Nephron (organoid): ENCODE data around the gene EFCAB14.

Experiments
- H3K27ac Mint-ChIP-seq, 3 experiments: 2 replicates each; pipeline ENCODE4 v1.8.0; 2020; ENCODE audit warnings: mixed read lengths in 3 of 3, mild to moderate bottlenecking in 2 of 3, moderate library complexity in 1 of 3
- H3K27me3 Mint-ChIP-seq: 2 replicates; pipeline ENCODE4 v1.8.0; 2021; ENCODE audit warnings: low read depth, mild to moderate bottlenecking, moderate library complexity, mixed read lengths
- H3K36me3 Mint-ChIP-seq: 2 replicates; pipeline ENCODE4 v1.8.0; 2020; ENCODE audit warnings: low read depth, mixed read lengths
- H3K4me1 Mint-ChIP-seq: 2 replicates; pipeline ENCODE4 v1.8.0; 2020; ENCODE audit warnings: mixed read lengths
- H3K4me3 Mint-ChIP-seq, 3 experiments: 2 replicates each; pipeline ENCODE4 v1.8.0; 2020; ENCODE audit warnings: mild to moderate bottlenecking in 3 of 3, mixed read lengths in 3 of 3, moderate library complexity in 2 of 3
- H3K9me3 Mint-ChIP-seq: 2 replicates; pipeline ENCODE4 v1.8.0; 2020; ENCODE audit warnings: mixed read lengths
- TF ChIP-seq, protein P1 (sequence below), 3 experiments: fragments of 200-600 bp; sonication (generic); IDR thresholded peaks; one replicate each; pipeline ENCODE4 v1.5.0; 2021; ENCODE audit warnings: antibody characterized with exemption in 3 of 3; ENCODE audit not compliant: unreplicated experiment in 3 of 3

EFCAB14 gene

DNA sequence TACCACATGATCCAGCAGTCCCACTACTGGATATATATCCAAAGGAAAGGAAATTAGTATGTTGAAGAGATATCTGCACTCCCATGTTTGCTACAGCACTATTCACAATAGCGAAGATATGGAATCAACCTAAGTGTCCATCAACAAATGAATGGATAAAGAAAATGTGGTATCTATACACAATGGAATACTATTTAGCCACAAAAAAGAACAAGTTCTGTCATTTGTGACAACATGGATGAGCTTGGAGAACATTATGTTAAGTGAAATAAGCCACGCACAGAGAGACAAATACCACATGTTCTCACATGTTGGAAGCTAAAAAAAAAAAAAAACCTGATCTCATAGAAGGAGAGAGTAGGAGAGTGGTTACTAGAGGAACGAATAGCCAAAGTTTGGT, 68.4 kb downstream of the EFCAB14 start:
- peaks cover 25% of the 10 kb centered on the region for H3K9me3 Mint-ChIP-seq
- H3K27me3 Mint-ChIP-seq: no peaks in the 10 kb centered on the region
- H3K4me1 Mint-ChIP-seq: no peaks in the 10 kb centered on the region
- TF ChIP-seq, protein P1, sequence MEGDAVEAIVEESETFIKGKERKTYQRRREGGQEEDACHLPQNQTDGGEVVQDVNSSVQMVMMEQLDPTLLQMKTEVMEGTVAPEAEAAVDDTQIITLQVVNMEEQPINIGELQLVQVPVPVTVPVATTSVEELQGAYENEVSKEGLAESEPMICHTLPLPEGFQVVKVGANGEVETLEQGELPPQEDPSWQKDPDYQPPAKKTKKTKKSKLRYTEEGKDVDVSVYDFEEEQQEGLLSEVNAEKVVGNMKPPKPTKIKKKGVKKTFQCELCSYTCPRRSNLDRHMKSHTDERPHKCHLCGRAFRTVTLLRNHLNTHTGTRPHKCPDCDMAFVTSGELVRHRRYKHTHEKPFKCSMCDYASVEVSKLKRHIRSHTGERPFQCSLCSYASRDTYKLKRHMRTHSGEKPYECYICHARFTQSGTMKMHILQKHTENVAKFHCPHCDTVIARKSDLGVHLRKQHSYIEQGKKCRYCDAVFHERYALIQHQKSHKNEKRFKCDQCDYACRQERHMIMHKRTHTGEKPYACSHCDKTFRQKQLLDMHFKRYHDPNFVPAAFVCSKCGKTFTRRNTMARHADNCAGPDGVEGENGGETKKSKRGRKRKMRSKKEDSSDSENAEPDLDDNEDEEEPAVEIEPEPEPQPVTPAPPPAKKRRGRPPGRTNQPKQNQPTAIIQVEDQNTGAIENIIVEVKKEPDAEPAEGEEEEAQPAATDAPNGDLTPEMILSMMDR (IDR thresholded peaks at IDR 0.05; ENCODE audit: unreplicated experiment in 3 of 3): no peak
- H3K36me3 Mint-ChIP-seq: peaks cover 80% of the 10 kb centered on the region
- H3K27ac Mint-ChIP-seq: no peak overlapping the region
- H3K4me3 Mint-ChIP-seq: no peak overlapping the region

GRCh38 chr1:46649764-46650163, 69.2 kb downstream of the EFCAB14 start:
- H3K4me1 Mint-ChIP-seq: no peaks in the 10 kb centered on the region
- peaks cover 73% of the 10 kb centered on the region for H3K36me3 Mint-ChIP-seq
- no peak overlapping the region for H3K4me3 Mint-ChIP-seq
- H3K9me3 Mint-ChIP-seq: peaks cover 24% of the 10 kb centered on the region
- no peak overlapping the region for H3K27ac Mint-ChIP-seq
- TF ChIP-seq, protein P1 (IDR thresholded peaks at IDR 0.05; ENCODE audit: unreplicated experiment in 3 of 3): no peak
- no peaks in the 10 kb centered on the region for H3K27me3 Mint-ChIP-seq

DNA sequence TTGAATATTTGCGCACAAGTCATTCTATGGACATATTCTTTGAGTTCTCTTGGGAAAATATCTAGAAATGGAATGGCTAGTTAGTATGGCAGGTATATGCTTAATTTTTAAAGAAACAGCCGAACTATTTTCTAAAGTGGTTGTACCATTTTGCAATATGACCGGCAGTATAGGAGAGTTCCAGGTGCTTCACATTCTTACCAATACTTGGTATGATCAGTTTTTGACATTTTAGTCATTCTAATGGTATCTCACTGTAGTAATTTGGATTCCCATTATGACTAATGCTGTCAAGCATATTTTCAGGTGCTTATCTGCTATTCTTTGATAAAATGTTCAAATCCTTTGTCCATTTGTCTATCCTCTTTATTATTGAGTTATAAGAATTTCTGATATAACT, 71.3 kb downstream of the EFCAB14 start:
- Mint-ChIP-seq H3K27ac (no peak overlapping the region), H3K4me3 (no peak overlapping the region), H3K27me3 (no peaks in the 10 kb centered on the region), H3K36me3 (peaks cover 57% of the 10 kb centered on the region), H3K9me3 (peaks cover 23% of the 10 kb centered on the region), H3K4me1 (peaks cover 6% of the 10 kb centered on the region)
- TF ChIP-seq, protein P1 (IDR thresholded peaks at IDR 0.05; ENCODE audit: unreplicated experiment in 3 of 3): no peak

DNA sequence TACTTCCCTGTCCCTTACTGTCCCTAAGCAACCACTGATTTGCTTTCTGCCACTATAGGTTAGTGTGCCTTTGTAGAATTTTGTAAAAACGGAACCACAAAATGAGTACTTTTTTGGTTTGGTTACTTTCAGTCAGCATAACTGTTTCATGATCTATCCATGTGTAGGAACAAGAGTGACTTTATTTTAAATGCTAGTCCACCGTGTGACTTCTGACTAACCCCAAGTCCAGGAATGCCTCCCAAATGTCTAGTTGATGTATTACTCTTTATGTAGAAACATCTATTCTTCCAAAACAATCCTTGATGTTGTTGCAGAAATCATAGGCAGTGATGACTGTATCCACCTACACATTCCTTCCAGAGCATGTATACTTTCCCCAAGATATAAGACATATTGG, 72.1 kb downstream of the EFCAB14 start:
- Mint-ChIP-seq H3K36me3 (peaks cover 55% of the 10 kb centered on the region), H3K4me1 (peaks cover 6% of the 10 kb centered on the region), H3K4me3 (no peak overlapping the region), H3K9me3 (peaks cover 21% of the 10 kb centered on the region), H3K27ac (no peak overlapping the region), H3K27me3 (no peaks in the 10 kb centered on the region)
- TF ChIP-seq, protein P1 (IDR thresholded peaks at IDR 0.05; ENCODE audit: unreplicated experiment in 3 of 3): no peak

GRCh38 chr1:46646331-46646730, 72.6 kb downstream of the EFCAB14 start:
- no peak overlapping the region for H3K4me3 Mint-ChIP-seq
- H3K27me3 Mint-ChIP-seq: no peaks in the 10 kb centered on the region
- no peak overlapping the region for H3K27ac Mint-ChIP-seq
- H3K4me1 Mint-ChIP-seq: peaks cover 6% of the 10 kb centered on the region
- TF ChIP-seq, protein P1 (IDR thresholded peaks at IDR 0.05; ENCODE audit: unreplicated experiment in 3 of 3): no peak
- H3K36me3 Mint-ChIP-seq: peaks cover 58% of the 10 kb centered on the region
- peaks cover 21% of the 10 kb centered on the region for H3K9me3 Mint-ChIP-seq

DNA sequence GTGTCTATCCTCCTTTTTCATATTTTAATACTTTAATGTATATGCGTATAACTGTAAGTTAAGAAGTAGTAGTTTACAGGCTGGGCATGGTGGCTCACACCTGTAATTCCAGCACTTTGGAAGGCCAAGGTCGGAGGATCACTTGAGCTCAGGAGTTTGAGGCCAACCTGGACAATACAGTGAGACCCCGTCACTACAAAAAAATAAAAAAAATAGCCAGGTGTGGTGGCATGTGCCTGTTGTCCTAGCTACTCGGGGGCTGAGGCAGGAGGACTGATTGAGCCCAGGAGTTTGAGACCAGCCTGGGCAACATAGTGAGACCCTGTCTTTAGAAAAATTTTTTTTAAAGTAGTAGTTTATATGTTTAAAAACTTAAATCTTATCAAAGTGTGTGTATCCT, 73.1 kb downstream of the EFCAB14 start:
- peaks cover 56% of the 10 kb centered on the region for H3K36me3 Mint-ChIP-seq
- H3K4me1 Mint-ChIP-seq: peaks cover 6% of the 10 kb centered on the region
- TF ChIP-seq, protein P1 (IDR thresholded peaks at IDR 0.05; ENCODE audit: unreplicated experiment in 3 of 3): no peak
- H3K27ac Mint-ChIP-seq: no peak overlapping the region
- H3K27me3 Mint-ChIP-seq: no peaks in the 10 kb centered on the region
- no peak overlapping the region for H3K4me3 Mint-ChIP-seq
- peaks cover 21% of the 10 kb centered on the region for H3K9me3 Mint-ChIP-seq
